HUES48 (cell line): ENCODE results near the gene SLC43A1.

Experiments used
- H3K27ac ChIP-seq: one replicate; pipeline ENCODE4 v1.7.0; 2013; ENCODE audit warnings: low read depth, low read length, inconsistent platforms
- H3K27me3 ChIP-seq: 2 replicates; pipeline ENCODE4 v1.6.1; 2013; ENCODE audit warnings: mild to moderate bottlenecking, low read length; ENCODE audit not compliant: control insufficient read depth, insufficient read depth
- H3K36me3 ChIP-seq: 2 replicates; pipeline ENCODE4 v1.6.1; 2013; ENCODE audit warnings: low read length; ENCODE audit not compliant: control insufficient read depth, insufficient read depth
- H3K4me1 ChIP-seq: 2 replicates; pipeline ENCODE4 v1.6.1; 2013; ENCODE audit warnings: mild to moderate bottlenecking, low read length; ENCODE audit not compliant: control insufficient read depth, insufficient read depth
- H3K4me3 ChIP-seq: 2 replicates; pipeline ENCODE4 v1.5.1; 2013; ENCODE audit warnings: mild to moderate bottlenecking, low read depth, low read length
- H3K9ac ChIP-seq: 2 replicates; pipeline ENCODE4 v1.6.1; 2013; ENCODE audit warnings: mild to moderate bottlenecking, low read depth, low read length, moderate library complexity
- H3K9me3 ChIP-seq: 2 replicates; pipeline ENCODE4 v1.6.1; 2013; ENCODE audit warnings: low read length; ENCODE audit not compliant: control insufficient read depth, insufficient read depth

SLC43A1 gene

GRCh38 chr11:57467508-57468157 is 47.9 kb downstream of the SLC43A1 start:
- peaks cover 17% of the 10 kb centered on the region for H3K27me3 ChIP-seq
- peaks cover 34% of the 10 kb centered on the region for H3K4me1 ChIP-seq
- H3K4me3 ChIP-seq: no peak overlapping the region
- no peaks in the 10 kb centered on the region for H3K9me3 ChIP-seq
- H3K27ac ChIP-seq: no peak overlapping the region
- no peak overlapping the region for H3K9ac ChIP-seq
- H3K36me3 ChIP-seq: peaks cover 13% of the 10 kb centered on the region

GRCh38 chr11:57466680-57467079 is 48.8 kb downstream of the SLC43A1 start:
- no peak overlapping the region for H3K4me3 ChIP-seq
- H3K9ac ChIP-seq: no peak overlapping the region
- H3K4me1 ChIP-seq: peaks cover 38% of the 10 kb centered on the region
- H3K27ac ChIP-seq: no peak overlapping the region
- no peaks in the 10 kb centered on the region for H3K9me3 ChIP-seq
- peaks cover 12% of the 10 kb centered on the region for H3K36me3 ChIP-seq
- H3K27me3 ChIP-seq: peaks cover 27% of the 10 kb centered on the region

GRCh38 chr11:57464539-57465181 is 50.8 kb downstream of the SLC43A1 start:
- H3K27me3 ChIP-seq: peaks cover 38% of the 10 kb centered on the region
- H3K9ac ChIP-seq: no peak overlapping the region

GRCh38 chr11:57463671-57464538 is 51.6 kb downstream of the SLC43A1 start:
- Histone ChIP-seq H3K36me3 (0 out of 2 replicates have a peak, but pooled peaks cover 3% of the 10 kb centered on the region), H3K9ac (no peak overlapping the region), H3K27ac (peak overlapping the region; percentile 11), H3K9me3 (no peaks in the 10 kb centered on the region), H3K4me3 (no peak overlapping the region; the same call in 1 of the 2 replicates), H3K27me3 (peaks cover 45% of the 10 kb centered on the region), H3K4me1 (peaks cover 39% of the 10 kb centered on the region)

More at GRCh38 chr11:57464539-57465181, 50.8 kb downstream of the SLC43A1 start:
- H3K4me1 ChIP-seq: peaks cover 41% of the 10 kb centered on the region
- H3K36me3 ChIP-seq: peaks cover 9% of the 10 kb centered on the region
- H3K9me3 ChIP-seq: no peaks in the 10 kb centered on the region
- H3K4me3 ChIP-seq: no peak overlapping the region
- H3K27ac ChIP-seq: no peak overlapping the region

DNA sequence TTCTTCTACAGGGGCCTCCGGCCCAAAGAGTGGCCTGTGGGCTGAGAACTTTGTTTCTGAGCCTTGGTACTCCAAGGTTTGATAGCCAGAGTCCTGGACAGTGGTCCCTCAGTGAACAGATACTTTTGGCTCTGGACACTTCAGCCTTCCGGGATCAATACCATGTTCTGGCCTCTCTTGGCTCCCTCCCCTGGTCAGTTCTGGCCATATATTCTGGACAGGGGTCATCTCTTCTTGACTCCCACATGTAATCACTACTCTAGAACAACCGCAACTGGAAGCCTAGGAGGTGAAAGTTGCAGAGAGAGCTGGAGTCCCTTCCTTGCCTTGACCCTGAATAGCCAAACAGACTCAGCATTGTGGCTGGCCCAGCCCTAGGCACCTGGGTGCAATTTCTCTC is 52.9 kb downstream of the SLC43A1 start:
- H3K9me3 ChIP-seq: no peaks in the 10 kb centered on the region
- no peaks in the 10 kb centered on the region for H3K36me3 ChIP-seq
- peaks cover 31% of the 10 kb centered on the region for H3K4me1 ChIP-seq
- no peak overlapping the region for H3K9ac ChIP-seq
- H3K4me3 ChIP-seq: no peak overlapping the region
- peaks cover 58% of the 10 kb centered on the region for H3K27me3 ChIP-seq
- H3K27ac ChIP-seq: no peak overlapping the region

DNA sequence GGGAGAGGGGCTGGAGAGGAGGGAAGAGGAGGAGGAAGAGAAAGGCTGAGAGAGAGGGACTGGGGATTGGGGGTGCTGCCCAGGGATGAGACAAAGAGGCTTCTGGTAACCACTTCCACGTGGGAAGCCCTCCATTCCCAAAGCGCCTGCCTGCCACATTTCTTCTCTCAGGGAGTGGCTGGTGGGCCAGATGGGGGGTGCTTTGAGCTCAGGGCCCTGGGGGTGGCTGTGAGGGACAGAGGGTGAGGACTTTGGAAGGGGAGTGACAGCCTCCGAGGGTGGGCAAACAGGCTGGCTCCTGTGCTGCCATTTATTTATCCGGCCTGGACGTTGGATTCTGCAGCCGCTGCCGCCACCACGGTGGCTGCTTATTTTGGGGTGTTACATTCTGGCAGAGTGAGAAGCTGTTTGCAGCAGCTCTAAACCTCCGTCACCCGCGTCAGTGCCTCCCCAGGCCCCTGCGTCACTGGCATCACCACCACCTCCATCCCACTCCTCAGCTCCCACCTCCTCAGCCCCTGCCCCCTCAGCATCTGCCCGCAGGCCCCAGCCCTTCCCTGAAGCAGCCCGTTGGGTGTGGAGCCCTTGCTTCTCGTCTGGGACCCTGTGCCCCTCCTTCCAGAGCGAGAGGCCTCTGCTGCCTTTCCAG is 53.5 kb downstream of the SLC43A1 start:
- no peak overlapping the region for H3K9ac ChIP-seq
- peaks cover 61% of the 10 kb centered on the region for H3K27me3 ChIP-seq
- no peaks in the 10 kb centered on the region for H3K9me3 ChIP-seq
- H3K4me3 ChIP-seq: peak overlapping the region; percentile 74; the same call in 1 of the 2 replicates
- H3K27ac ChIP-seq: no peak overlapping the region
- peaks cover 33% of the 10 kb centered on the region for H3K4me1 ChIP-seq
- H3K36me3 ChIP-seq: no peaks in the 10 kb centered on the region

- peaks cover 61% of the 10 kb centered on the region for H3K27me3 ChIP-seq
- no peak overlapping the region for H3K9ac ChIP-seq
- no peak overlapping the region for H3K27ac ChIP-seq
- H3K9me3 ChIP-seq: no peaks in the 10 kb centered on the region
- H3K4me3 ChIP-seq: peak overlapping the region; percentile 74
- H3K36me3 ChIP-seq: no peaks in the 10 kb centered on the region
- H3K4me1 ChIP-seq: peaks cover 33% of the 10 kb centered on the region
Observed at GRCh38 chr11:57460758-57461749, 54.4 kb downstream of the SLC43A1 start.

GRCh38 chr11:57460022-57460757 is 55.3 kb downstream of the SLC43A1 start, which contains the start of gene RTN4RL2:
TSS of gene RTN4RL2 (plus strand) at chr11:57460528. CDS start at chr11:57460866, 338 bp downstream.
- peaks cover 61% of the 10 kb centered on the region for H3K27me3 ChIP-seq
- no peaks in the 10 kb centered on the region for H3K9me3 ChIP-seq
- no peaks in the 10 kb centered on the region for H3K36me3 ChIP-seq
- H3K4me3 ChIP-seq: peak within 1 kb of the TSS; percentile 74
- no peak within 1 kb of the TSS for H3K27ac ChIP-seq
- H3K4me1 ChIP-seq: peaks cover 33% of the 10 kb centered on the region
- H3K9ac ChIP-seq: no peak within 1 kb of the TSS; the same call in 1 of the 2 replicates

GRCh38 chr11:57459164-57460021 is 56.1 kb downstream of the SLC43A1 start:
- peak overlapping the region; percentile 74 for H3K4me3 ChIP-seq

More at GRCh38 chr11:57459164-57460021, 56.1 kb downstream of the SLC43A1 start:
- no peak overlapping the region for H3K9ac ChIP-seq
- no peak overlapping the region for H3K27ac ChIP-seq
- no peaks in the 10 kb centered on the region for H3K36me3 ChIP-seq
- peaks cover 31% of the 10 kb centered on the region for H3K4me1 ChIP-seq
- peaks cover 58% of the 10 kb centered on the region for H3K27me3 ChIP-seq
- no peaks in the 10 kb centered on the region for H3K9me3 ChIP-seq
